ENCODE results near the gene LMF1. TPM values are rescaled to one million over a fixed set of nuclear protein-coding genes. Genes with fewer than 3 reads are reported as not detected.
"Not testable (repeated sequence)": the region's sequence is repeated elsewhere in the genome, so short reads cannot be mapped to it uniquely, and the experiment has no call there.

LMF1 gene
- total RNA-seq, 2 experiments from 2014 or later, result 9.5 to 12.2 TPM

DNA sequence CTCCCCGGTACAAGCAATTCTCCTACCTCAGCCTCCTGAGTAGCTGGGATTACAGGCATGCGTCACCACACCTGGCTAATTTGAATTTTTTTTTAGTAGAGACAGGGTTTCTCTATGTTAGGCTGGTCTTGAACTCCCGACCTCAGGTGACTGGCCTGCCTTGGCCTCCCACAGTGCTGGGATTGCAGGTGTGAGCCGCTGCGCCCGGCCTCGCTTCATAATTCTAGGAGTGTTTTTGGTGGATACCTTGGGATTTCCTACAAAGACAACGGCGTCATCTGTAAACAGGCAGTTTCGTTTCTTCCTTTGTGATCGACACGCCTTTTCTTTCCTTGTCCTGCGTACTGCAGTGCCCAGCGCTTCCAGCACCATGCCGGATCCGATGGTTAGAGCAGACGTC is 109.3 kb downstream of the LMF1 start:
- ChIA-PET POLR2A (no interaction called here), CTCF (no interaction called here)
- peaks cover 4% of the 10 kb centered on the region for H3K36me3 Mint-ChIP-seq (ENCODE audit: low read depth)
- H3K27me3 Mint-ChIP-seq, result no peaks in the 10 kb centered on the region
- H3K27ac Mint-ChIP-seq, result no peak overlapping the region
- no peak for DNase-seq
- peaks cover 11% of the 10 kb centered on the region for H3K9me3 Mint-ChIP-seq (ENCODE audit: low read depth)
- no peaks in the 10 kb centered on the region for H3K4me1 Mint-ChIP-seq
- H3K4me3 Mint-ChIP-seq, result no peak overlapping the region
- intact Hi-C loops (cut with DNase I, micrococcal nuclease), result no loop called here
- ATAC-seq, result no peak

GRCh38 chr16:860891-861290 is 109.9 kb downstream of the LMF1 start:
- H3K27ac Mint-ChIP-seq, result no peak overlapping the region

GRCh38 chr16:858971-859370 is 111.8 kb downstream of the LMF1 start:
- H3K4me3 Mint-ChIP-seq; CTCF ChIA-PET; H3K27ac Mint-ChIP-seq; DNase-seq; ATAC-seq; H3K4me1 Mint-ChIP-seq; H3K27me3 Mint-ChIP-seq; POLR2A ChIA-PET; H3K36me3 Mint-ChIP-seq (ENCODE audit: low read depth); intact Hi-C loops (cut with DNase I, micrococcal nuclease): not testable (repeated sequence)
- H3K9me3 Mint-ChIP-seq (ENCODE audit: low read depth), result peaks cover 11% of the 10 kb centered on the region

More at GRCh38 chr16:860891-861290, 109.9 kb downstream of the LMF1 start:
- Mint-ChIP-seq H3K27me3 (no peaks in the 10 kb centered on the region), H3K4me3 (no peak overlapping the region), H3K9me3 (ENCODE audit: low read depth) (peaks cover 11% of the 10 kb centered on the region), H3K36me3 (ENCODE audit: low read depth) (peaks cover 4% of the 10 kb centered on the region), H3K4me1 (no peaks in the 10 kb centered on the region)
- ChIA-PET CTCF (no interaction called here), POLR2A (no interaction called here)
- ATAC-seq (no peak), DNase-seq (no peak)
- intact Hi-C loops (cut with DNase I, micrococcal nuclease), result no loop called here

GRCh38 chr16:858441-858840 is 112.3 kb downstream of the LMF1 start:
- H3K9me3 Mint-ChIP-seq (ENCODE audit: low read depth), result peaks cover 11% of the 10 kb centered on the region
- H3K27me3 Mint-ChIP-seq; H3K27ac Mint-ChIP-seq; DNase-seq; ATAC-seq; POLR2A ChIA-PET; intact Hi-C loops (cut with DNase I, micrococcal nuclease); H3K4me3 Mint-ChIP-seq; H3K36me3 Mint-ChIP-seq (ENCODE audit: low read depth); CTCF ChIA-PET; H3K4me1 Mint-ChIP-seq: not testable (repeated sequence)

DNA sequence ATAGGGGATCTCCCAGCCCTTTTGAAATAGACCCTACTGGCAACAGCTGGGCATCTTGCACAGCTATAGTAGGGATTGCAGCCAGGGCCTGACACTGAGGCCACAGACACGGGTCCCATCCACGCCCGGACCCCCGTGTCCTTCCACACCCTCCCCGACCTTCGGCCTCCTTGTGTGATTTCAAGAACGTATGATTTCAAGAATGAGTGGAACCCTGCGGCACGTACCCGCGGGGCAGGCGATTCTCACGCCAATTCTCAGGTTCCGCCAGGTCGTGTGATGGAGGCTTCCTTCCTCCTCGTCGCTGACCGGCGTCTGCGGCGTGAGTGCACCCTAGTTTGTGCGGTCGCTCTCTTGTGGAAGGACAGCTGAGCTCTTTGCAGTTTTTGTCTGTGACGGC is 114.0 kb downstream of the LMF1 start:
- no peaks in the 10 kb centered on the region for H3K4me1 Mint-ChIP-seq
- no peak overlapping the region for H3K4me3 Mint-ChIP-seq
- POLR2A ChIA-PET, result no interaction called here
- no peak overlapping the region for H3K27ac Mint-ChIP-seq
- ATAC-seq (no peak), DNase-seq (no peak)
- intact Hi-C loops (cut with DNase I, micrococcal nuclease), result no loop called here
- peaks cover 9% of the 10 kb centered on the region for H3K9me3 Mint-ChIP-seq (ENCODE audit: low read depth)
- peaks cover 4% of the 10 kb centered on the region for H3K36me3 Mint-ChIP-seq (ENCODE audit: low read depth)
- CTCF ChIA-PET, result interaction anchor here (0.9 kb wide), 1 partner anchor 236 kb away, joined by 4 read pairs; no protein-coding TSS in a partner anchor
- no peaks in the 10 kb centered on the region for H3K27me3 Mint-ChIP-seq

DNA sequence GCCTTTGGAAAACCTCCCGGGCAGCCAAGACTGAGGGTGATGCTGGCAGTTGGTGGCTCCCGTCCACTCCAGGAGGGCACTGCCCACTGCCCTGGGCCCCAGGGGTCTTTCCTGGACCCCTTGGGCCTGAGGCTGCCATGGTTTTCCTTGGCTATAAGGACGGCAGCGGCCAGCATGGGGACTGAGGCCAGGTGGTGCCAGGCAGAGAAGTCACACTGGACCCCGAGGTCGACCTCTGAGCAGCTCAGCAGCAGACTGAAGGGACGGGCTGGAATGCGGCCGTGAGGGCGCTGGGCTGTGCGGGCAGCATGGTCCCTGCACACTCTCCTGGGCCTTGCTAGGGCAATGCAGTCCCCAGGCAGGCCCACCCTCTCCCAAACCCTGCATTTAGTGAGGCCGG is 114.7 kb downstream of the LMF1 start:
- POLR2A ChIA-PET, result no interaction called here
- no peak for DNase-seq

DNA sequence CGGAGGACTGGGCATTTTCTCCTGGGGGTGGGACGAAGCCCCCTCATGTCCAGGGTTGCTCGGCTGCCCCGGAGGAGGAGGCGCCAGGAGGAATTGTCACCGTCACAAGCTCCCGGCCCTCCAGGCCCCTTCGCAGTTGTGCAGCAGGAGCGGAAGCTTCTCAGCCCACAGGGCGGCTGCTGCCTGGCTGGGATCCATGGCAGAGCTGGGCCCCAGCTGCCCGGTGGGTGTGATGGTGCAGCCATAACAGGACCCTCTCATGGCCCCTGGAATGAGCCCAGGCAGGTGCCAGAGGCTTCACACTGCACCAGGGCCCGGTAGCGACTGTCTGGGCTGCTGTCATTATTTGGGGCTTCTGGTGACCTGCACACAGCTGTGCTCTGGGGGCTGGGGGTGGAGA is 115.3 kb downstream of the LMF1 start:
- POLR2A ChIA-PET, result no interaction called here
- ATAC-seq (no peak), DNase-seq (no peak)
- no peaks in the 10 kb centered on the region for H3K4me1 Mint-ChIP-seq
- no peaks in the 10 kb centered on the region for H3K27me3 Mint-ChIP-seq
- no peak overlapping the region for H3K27ac Mint-ChIP-seq
- H3K36me3 Mint-ChIP-seq (ENCODE audit: low read depth), result peaks cover 1% of the 10 kb centered on the region
- CTCF ChIA-PET, result interaction anchor here (0.7 to 1.0 kb wide), 2 partner anchors 89 to 113 kb away, joined by 3 read pairs; no protein-coding TSS in a partner anchor
- intact Hi-C loops (cut with DNase I, micrococcal nuclease), result no loop called here
- H3K9me3 Mint-ChIP-seq (ENCODE audit: low read depth), result peaks cover under 1% of the 10 kb centered on the region
- no peak overlapping the region for H3K4me3 Mint-ChIP-seq

More for the DNA sequence above, 114.7 kb downstream of the LMF1 start:
- ATAC-seq, result no peak
- Mint-ChIP-seq H3K9me3 (ENCODE audit: low read depth) (peaks cover 7% of the 10 kb centered on the region), H3K27me3 (no peaks in the 10 kb centered on the region), H3K36me3 (ENCODE audit: low read depth) (peaks cover 4% of the 10 kb centered on the region), H3K4me3 (no peak overlapping the region), H3K4me1 (no peaks in the 10 kb centered on the region), H3K27ac (no peak overlapping the region)
- intact Hi-C loops (cut with DNase I, micrococcal nuclease), result no loop called here
- CTCF ChIA-PET, result interaction anchor here (0.9 to 1.0 kb wide), 2 partner anchors 113 to 237 kb away, joined by 3 to 4 read pairs; no protein-coding TSS in a partner anchor

DNA sequence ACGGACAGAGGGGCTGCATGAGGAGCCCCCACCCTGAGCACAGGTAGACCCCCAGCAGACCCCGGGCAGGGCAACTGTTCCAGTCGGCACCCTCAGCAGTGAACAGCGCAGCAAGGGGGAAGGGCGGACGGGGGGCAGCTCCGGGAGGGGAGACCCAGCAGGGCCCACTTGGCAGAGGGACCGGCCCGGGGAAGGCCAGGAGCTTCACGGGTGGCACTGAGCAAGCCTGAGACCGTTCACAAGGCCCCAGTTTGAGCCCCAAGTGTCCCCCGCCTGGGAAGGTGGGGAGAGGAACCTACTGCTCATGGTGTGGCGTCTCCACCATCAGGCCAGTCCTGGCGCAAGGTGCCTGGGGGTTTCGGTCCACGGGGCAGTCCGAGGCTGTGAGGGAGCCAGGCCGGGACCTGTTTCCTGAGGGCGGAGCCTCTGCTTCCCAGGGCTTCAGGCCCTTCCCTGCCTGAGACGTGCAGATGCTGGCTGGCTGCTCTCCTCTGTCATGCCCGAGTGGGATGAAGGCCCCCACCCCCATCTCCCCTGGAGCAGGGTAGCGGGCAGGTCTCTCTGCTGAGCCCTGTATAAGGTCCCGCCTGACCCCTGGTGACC is 115.9 kb downstream of the LMF1 start:
- Mint-ChIP-seq H3K9me3 (ENCODE audit: low read depth) (peaks cover 5% of the 10 kb centered on the region), H3K36me3 (ENCODE audit: low read depth) (no peaks in the 10 kb centered on the region), H3K27me3 (no peaks in the 10 kb centered on the region), H3K4me1 (no peaks in the 10 kb centered on the region), H3K4me3 (no peak overlapping the region), H3K27ac (no peak overlapping the region)
- intact Hi-C loops (cut with DNase I, micrococcal nuclease), result no loop called here
- CTCF ChIA-PET, result interaction anchor here (1.0 kb wide), 1 partner anchor 112 kb away, joined by 3 read pairs; no protein-coding TSS in a partner anchor
- POLR2A ChIA-PET, result no interaction called here
- DNase-seq (no peak), ATAC-seq (no peak)

DNA sequence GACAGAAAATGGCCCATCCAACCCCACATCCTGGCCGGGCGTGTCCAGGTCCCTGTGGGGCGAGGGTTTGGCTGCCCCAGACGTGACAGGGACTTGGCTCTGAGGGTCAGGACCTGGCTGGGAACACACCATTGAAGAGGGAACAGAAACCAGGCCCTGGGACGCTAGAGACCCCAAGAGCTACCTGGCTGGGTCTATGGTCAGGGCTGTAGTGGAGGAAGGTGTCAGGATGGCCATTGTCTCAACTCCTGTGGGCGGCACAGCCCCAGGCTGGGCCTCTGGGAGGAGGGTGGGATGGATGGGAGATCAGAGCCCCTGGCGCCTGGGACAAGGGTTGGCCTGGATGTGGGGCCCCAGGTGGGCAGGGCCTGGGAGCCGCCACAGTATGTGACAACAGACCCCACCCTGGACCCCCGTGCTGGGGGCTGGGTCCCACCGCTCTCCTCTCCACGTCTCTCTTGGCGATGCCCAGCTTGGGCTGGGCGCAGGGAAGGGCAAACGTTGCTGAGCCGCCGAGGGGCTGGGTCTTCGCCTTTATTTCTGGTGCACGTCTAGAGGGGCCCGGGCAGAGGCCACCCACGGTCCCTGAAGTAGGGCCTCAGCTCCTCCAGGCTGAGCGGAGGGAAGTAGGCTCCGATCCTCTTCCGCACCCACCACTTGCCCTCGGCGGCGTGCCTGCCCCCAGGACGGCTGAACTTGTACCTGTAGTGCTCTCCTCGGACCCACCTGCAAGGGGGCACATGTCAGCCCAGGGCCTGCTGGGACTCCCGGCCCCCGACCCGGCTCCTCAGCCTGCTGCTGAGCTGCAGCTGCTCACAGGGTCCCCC is 116.6 kb downstream of the LMF1 start:
- H3K4me3 Mint-ChIP-seq, result no peak overlapping the region
- POLR2A ChIA-PET, result no interaction called here
- DNase-seq, result no peak
- H3K4me1 Mint-ChIP-seq, result no peaks in the 10 kb centered on the region
- CTCF ChIA-PET, result no interaction called here
- H3K36me3 Mint-ChIP-seq (ENCODE audit: low read depth), result no peaks in the 10 kb centered on the region
- no peak overlapping the region for H3K27ac Mint-ChIP-seq
- ATAC-seq, result no peak
- peaks cover 5% of the 10 kb centered on the region for H3K9me3 Mint-ChIP-seq (ENCODE audit: low read depth)
- intact Hi-C loops (cut with DNase I, micrococcal nuclease), result no loop called here
- H3K27me3 Mint-ChIP-seq, result no peaks in the 10 kb centered on the region

DNA sequence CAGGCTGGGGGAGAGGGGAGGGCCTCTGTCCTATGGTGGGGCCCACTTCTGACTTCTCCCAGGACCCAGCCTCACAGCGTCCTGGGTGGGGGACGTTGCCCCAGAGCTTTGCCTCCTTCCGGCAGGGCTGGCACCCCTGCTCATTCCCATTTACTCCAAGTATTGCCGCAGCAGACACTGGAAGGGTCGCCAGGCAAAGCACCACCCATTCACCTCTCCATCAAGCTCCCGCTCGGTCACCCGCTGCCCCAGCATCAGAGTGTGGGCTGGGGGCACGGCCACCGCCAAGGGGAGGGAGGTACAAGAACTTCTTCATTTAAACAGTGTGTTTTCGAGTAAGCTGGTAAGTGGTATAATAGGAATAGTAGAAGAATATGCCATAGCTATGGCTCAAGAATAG is 117.5 kb downstream of the LMF1 start:
- H3K4me1 Mint-ChIP-seq, result no peaks in the 10 kb centered on the region
- no peak overlapping the region for H3K27ac Mint-ChIP-seq
- no peak for ATAC-seq
- H3K9me3 Mint-ChIP-seq (ENCODE audit: low read depth), result peaks cover 5% of the 10 kb centered on the region
- no peak for DNase-seq
- ChIA-PET CTCF (no interaction called here), POLR2A (no interaction called here)
- intact Hi-C loops (cut with DNase I, micrococcal nuclease), result no loop called here
- no peak overlapping the region for H3K4me3 Mint-ChIP-seq
- H3K36me3 Mint-ChIP-seq (ENCODE audit: low read depth), result no peaks in the 10 kb centered on the region
- no peaks in the 10 kb centered on the region for H3K27me3 Mint-ChIP-seq

- H3K27me3 Mint-ChIP-seq, result no peaks in the 10 kb centered on the region
- H3K36me3 Mint-ChIP-seq (ENCODE audit: low read depth), result no peaks in the 10 kb centered on the region
- no peak for DNase-seq
- peaks cover 5% of the 10 kb centered on the region for H3K9me3 Mint-ChIP-seq (ENCODE audit: low read depth)
- H3K4me1 Mint-ChIP-seq, result no peaks in the 10 kb centered on the region
- no peak overlapping the region for H3K4me3 Mint-ChIP-seq
- ATAC-seq, result no peak
- POLR2A ChIA-PET, result no interaction called here
- intact Hi-C loops (cut with DNase I, micrococcal nuclease), result no loop called here
- H3K27ac Mint-ChIP-seq, result no peak overlapping the region
- CTCF ChIA-PET, result no interaction called here
Observed at GRCh38 chr16:852451-853185, 118.2 kb downstream of the LMF1 start.

DNA sequence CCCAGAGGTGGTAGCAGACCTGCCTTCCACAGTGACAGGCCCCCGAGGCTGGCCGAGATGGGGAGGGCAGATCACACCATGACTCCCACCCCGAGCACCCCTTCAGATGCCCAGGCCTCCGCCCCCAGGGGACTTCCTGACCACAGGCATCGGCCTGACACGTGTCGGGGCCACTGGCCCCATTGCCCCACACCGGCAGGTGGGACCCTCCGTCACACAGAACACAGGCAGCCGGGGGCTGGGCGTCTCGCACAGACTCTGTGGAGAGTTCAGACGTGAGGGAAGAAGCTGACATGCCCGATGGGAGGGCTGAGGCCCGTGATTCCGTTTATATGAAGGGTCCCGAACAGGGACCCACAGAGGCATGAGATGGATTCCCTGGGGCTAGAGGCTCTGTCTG is 118.9 kb downstream of the LMF1 start:
- Mint-ChIP-seq H3K9me3 (ENCODE audit: low read depth) (peaks cover 5% of the 10 kb centered on the region), H3K4me1 (no peaks in the 10 kb centered on the region), H3K27ac (no peak overlapping the region), H3K4me3 (no peak overlapping the region), H3K27me3 (no peaks in the 10 kb centered on the region), H3K36me3 (ENCODE audit: low read depth) (no peaks in the 10 kb centered on the region)
- ATAC-seq (no peak), DNase-seq (no peak)
- intact Hi-C loops (cut with DNase I, micrococcal nuclease), result no loop called here
- CTCF ChIA-PET, result no interaction called here
- POLR2A ChIA-PET, result no interaction called here
